ENCODE measurements around the gene SYNPR.

DNA sequence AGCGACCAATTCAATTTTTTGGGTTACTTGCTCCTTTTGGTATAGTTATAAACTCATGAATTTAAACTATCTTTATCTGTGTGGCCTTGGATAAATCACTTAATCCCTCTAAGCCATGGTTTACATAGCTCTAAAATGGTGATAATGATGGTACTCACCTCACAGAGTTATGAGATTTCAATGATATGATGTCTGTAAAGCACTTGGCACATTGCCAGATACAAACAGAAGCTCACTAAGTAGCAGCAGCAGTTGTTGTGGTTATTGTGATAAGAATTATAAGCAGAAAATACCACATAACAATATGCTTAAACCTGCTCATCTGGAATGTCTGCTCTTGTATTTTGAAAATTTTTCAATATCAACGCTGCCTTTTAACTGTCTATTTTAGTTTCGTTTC is 189.3 kb downstream of the SYNPR start:
- TF ChIP-seq, protein P1, sequence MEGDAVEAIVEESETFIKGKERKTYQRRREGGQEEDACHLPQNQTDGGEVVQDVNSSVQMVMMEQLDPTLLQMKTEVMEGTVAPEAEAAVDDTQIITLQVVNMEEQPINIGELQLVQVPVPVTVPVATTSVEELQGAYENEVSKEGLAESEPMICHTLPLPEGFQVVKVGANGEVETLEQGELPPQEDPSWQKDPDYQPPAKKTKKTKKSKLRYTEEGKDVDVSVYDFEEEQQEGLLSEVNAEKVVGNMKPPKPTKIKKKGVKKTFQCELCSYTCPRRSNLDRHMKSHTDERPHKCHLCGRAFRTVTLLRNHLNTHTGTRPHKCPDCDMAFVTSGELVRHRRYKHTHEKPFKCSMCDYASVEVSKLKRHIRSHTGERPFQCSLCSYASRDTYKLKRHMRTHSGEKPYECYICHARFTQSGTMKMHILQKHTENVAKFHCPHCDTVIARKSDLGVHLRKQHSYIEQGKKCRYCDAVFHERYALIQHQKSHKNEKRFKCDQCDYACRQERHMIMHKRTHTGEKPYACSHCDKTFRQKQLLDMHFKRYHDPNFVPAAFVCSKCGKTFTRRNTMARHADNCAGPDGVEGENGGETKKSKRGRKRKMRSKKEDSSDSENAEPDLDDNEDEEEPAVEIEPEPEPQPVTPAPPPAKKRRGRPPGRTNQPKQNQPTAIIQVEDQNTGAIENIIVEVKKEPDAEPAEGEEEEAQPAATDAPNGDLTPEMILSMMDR (IDR thresholded peaks at IDR 0.05), result no peak
- TF ChIP-seq EP300 (IDR thresholded peaks at IDR 0.05), result no peak
